ENCODE measurements around the gene TMEM52B.

- no peak for TF ChIP-seq CTCF (IDR thresholded peaks at IDR 0.05)
- TF ChIP-seq POLR2A (IDR thresholded peaks at IDR 0.05), result no peak
Measured at GRCh38 chr12:10184261-10184843, 5.5 kb downstream of the TMEM52B start.

Measured in adrenal gland (tissue), 5 donors.